ENCODE data around the gene SNRNP70.

Gene SNRNP70

DNA sequence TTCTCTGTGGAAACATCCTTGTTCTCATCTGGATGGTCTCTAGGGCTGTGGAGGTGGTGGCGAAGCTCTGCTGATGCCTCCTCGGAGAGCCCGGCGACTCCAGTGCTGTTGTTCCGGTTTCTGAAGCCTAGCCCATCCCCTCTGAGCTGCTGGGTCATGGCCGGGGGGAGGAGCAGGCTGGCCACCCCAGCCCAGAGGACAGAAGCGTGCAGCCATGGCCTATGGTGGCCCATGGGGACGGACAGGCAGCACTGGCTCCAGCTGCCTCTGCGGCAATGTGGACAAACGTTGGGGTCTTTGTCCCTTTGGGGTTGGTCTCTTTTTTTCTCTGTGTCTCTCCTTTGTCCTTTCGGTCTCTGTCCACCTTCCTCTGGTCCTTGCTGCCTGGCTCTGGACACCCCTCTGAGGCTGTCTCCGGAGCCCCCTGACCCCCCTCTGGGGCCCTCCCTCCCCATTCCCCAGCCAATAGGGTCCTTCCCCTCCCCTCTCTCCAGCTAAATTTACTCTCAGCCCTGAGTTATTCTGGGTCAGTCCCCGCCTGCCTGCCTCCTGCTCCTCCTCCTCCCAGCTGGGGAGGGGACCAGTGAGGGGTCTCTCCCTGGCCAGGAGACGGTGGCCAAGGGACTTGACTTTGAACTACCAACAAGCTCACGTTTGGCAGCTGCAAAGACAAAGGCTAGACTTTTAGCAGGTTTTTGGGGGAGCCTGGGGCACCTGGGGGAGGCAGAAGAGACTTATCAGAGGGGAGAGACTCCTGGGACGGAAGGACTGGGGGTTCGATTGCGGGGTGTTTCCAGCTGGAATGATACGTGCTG is 70.0 kb downstream of the SNRNP70 start, which contains the start of gene HRC:
Gene HRC, minus strand, starts transcription at position 392 of the 815 bp plus-strand sequence. Its CDS starts 159 bp downstream, at position 233.
- no peak for DNase-seq (ENCODE audit: low read depth)
- no peak within 1 kb of the TSS for H3K4me3 ChIP-seq (ENCODE audit: low read depth, low read length)

DNA sequence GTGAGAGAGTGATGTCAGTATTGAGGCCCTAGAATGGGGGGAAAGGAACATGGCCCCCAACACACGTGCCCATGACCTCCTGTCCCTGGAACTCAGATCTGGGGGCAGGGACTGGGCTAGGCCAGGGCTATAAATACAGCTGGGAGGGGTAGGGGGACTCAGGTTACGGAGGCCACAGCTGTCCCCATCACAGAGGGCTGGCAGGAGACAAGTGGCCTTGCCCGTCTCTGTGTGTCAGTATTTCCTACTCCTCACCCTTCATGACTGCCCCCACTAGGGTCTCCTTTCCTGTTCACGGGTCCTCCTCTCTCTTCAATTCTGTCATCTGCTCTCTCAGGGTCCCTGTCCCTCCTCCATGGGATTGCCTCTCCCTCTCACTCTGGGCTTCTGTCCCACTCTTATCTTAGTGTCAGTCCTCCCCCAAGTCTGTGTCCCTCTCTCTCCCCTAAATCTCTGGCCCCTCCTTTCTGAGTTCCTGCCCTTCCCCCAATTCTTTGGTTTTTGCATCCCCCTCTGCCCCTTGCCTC is 70.6 kb downstream of the SNRNP70 start:
- no peak for DNase-seq (ENCODE audit: low read depth)
- H3K4me3 ChIP-seq (ENCODE audit: low read depth, low read length), result no peak overlapping the region

DNA sequence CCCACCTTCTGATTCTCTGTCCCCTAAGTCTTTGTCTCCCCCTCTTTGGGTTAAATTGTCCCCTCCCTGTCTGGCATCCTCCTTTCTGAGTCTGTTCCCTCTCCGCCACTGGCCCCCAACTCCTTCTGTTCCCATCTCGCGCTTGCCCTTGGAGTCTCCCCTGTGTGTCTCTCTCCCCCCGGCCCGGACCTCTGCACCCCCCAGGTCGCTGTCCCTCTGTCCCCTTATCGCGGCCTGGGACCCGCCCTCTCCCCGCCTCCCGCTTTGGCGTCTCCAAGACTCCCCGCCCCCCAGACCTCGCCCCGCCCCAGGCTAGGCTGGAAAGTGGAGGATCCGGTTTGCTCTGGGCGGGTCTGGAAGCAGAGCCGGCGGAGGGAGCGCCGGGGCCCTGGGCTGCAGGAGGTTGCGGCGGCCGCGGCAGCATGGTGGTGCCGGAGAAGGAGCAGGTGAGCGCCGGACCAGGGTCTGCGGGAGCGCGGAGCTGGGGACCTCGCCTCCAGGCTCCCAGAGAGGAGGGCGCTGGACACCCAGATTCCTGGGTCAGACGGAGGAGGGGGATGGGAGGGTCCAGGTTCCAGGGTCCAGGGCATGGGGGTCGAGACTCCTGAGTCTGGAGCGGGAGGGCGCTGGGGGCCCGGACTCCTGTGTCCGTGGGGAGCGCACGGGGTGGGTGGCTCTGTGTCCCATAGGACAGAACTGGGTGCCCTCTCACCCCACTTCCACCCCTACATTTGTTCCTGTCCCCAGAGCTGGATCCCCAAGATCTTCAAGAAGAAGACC is 72.4 kb downstream of the SNRNP70 start, which contains the start of gene TRPM4:
Gene TRPM4, plus strand, starts transcription at position 348 of the 780 bp plus-strand sequence. Its CDS starts 75 bp downstream, at position 423.
- DNase-seq (ENCODE audit: low read depth), result no peak
- peak within 1 kb of the TSS; percentile 89 for H3K4me3 ChIP-seq (ENCODE audit: low read depth, low read length)

All from skeletal muscle cell (primary cell).